Measurements from ENCODE around the gene ADAMTS12. TPM values are rescaled to one million over a fixed set of nuclear protein-coding genes. Genes with fewer than 3 reads are reported as not detected.

Gene ADAMTS12
- total RNA-seq, 1 experiment from 2014 or later: 6.2 TPM

DNA sequence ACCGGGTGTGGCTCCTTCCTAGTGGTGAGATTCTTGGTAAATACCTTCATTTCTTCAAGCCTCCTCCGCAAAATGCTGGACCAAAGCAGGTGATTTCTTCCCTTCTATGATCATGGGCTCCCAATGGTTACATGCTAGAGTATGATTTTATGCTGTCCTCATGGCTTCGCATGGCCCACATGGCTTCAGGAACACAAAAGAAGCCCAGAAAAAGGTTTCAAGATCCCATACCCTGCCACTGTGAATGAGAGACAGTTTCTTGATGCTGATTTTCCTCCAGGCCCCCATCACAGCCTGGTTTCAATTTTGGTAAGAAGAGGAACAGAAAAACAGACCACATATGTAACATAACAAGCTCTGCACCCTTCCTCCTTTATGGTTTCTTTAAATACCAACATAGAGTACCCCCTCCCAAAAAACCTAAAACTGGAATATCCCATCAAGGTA is 42.0 kb upstream of the ADAMTS12 start:
- Histone ChIP-seq H3K23ac (ENCODE audit: insufficient read length, low read depth, low read length) (no peak overlapping the region), H3K9ac (ENCODE audit: extremely low read depth, insufficient read length, low read length) (no peak overlapping the region), H2BK20ac (ENCODE audit: low read depth, low read length, poor library complexity, severe bottlenecking) (no peak overlapping the region), H2BK5ac (ENCODE audit: insufficient read length, low read length) (no peak overlapping the region), H3K27me3 (ENCODE audit: insufficient read depth, low read length) (peaks cover 11% of the 10 kb centered on the region; the same call in 1 of the 2 replicates), H3K79me2 (ENCODE audit: insufficient read depth, low read length) (no peaks in the 10 kb centered on the region), H3K14ac (ENCODE audit: insufficient read depth, low read length) (no peak overlapping the region), H4K91ac (ENCODE audit: insufficient read length, low read depth, low read length) (no peak overlapping the region), H3K79me1 (ENCODE audit: insufficient read depth, low read depth, low read length, poor library complexity, severe bottlenecking) (no peaks in the 10 kb centered on the region), H3K18ac (ENCODE audit: insufficient read length, low read depth, low read length) (no peak overlapping the region), H2BK15ac (ENCODE audit: low read depth, low read length) (no peak overlapping the region), H2AK5ac (ENCODE audit: insufficient read length, low read length) (no peak overlapping the region), H4K20me1 (ENCODE audit: control insufficient read depth, insufficient read depth, insufficient read length) (no peaks in the 10 kb centered on the region), H2BK120ac (ENCODE audit: low read depth, low read length, poor library complexity, severe bottlenecking) (no peak overlapping the region), H2AFZ (ENCODE audit: low read length) (no peak overlapping the region), H3K56ac (ENCODE audit: insufficient read length, low read depth, low read length) (no peak overlapping the region), H3K4me2 (ENCODE audit: insufficient read depth, insufficient read length, low read length) (no peak overlapping the region), H4K8ac (replicated peaks; ENCODE audit: insufficient read length, low read depth, low read length) (no peak overlapping the region), H3K27ac (ENCODE audit: insufficient read length, low read depth, low read length) (no peak overlapping the region), H2BK12ac (ENCODE audit: insufficient read length, low read depth, low read length) (no peak overlapping the region), H3T11ph (ENCODE audit: low read length) (no peak overlapping the region), H3K23me2 (ENCODE audit: insufficient read length, low read depth, low read length, poor library complexity, severe bottlenecking) (peaks cover 10% of the 10 kb centered on the region), H3K4me1 (ENCODE audit: insufficient read depth, low read length) (peaks cover 7% of the 10 kb centered on the region; the same call in 1 of the 2 replicates), H3K9me3 (ENCODE audit: control insufficient read depth, low read depth, low read length) (no peaks in the 10 kb centered on the region), H4K5ac (ENCODE audit: insufficient read length, low read depth, low read length) (no peak overlapping the region), H3K4ac (ENCODE audit: low read depth, low read length) (no peak overlapping the region)
- Mint-ChIP-seq H3K4me3 (no peak overlapping the region), H3K4me1 (peaks cover 39 to 43% of the 10 kb centered on the region in 2 experiments), H3K36me3 (ENCODE audit: insufficient read depth in 1 of 3, low read depth in 3 of 3) (no peaks in the 10 kb centered on the region), H3K27ac (no peak overlapping the region), H3K27me3 (ENCODE audit: low read depth) (peaks cover 35% of the 10 kb centered on the region), H3K9me3 (no peaks in the 10 kb centered on the region)
- WGBS (ENCODE audit: extremely low coverage, insufficient read length, low lambda C conversion rate): no CpG with 5 or more reads among the region's 3 CpGs
- DNase-seq: no peak
- TF ChIP-seq CTCF (conservative IDR thresholded peaks at IDR 0.05): no peak

Measured in H9 (cell line).